Limb (tissue), 2 donors: Measurements from ENCODE around the gene CYP3A7.
"Not testable (repeated sequence)": the region's sequence is repeated elsewhere in the genome, so short reads cannot be mapped to it uniquely, and the experiment has no call there.

Experiments
- DNase-seq, 2 donors: peaks; one replicate each; pipeline ENCODE4 v3.0.0-alpha.2; 2016; ENCODE audit errors: extremely low spot score in 2 of 2

CYP3A7 gene

GRCh38 chr7:99734987-99735386, at the start of gene CYP3A7:
TSS of gene CYP3A7 (minus strand) at chr7:99735196. CDS start at chr7:99735093, 103 bp downstream.
- no peak for DNase-seq

- no peak for DNase-seq
These were observed 49.0 kb upstream of the CYP3A7 start, which contains the start of gene CYP3A4 for GRCh38 chr7:99784007-99784406. TSS of gene CYP3A4 (minus strand) at chr7:99784184. CDS start at chr7:99784081, 103 bp downstream.

- DNase-seq: no peak
These were observed 47.3 kb upstream of the CYP3A7 start for GRCh38 chr7:99782012-99782953.

- DNase-seq: no peak
These were observed 45.6 kb upstream of the CYP3A7 start for GRCh38 chr7:99780588-99780987.

- DNase-seq: no peak
These were observed 45.0 kb upstream of the CYP3A7 start for GRCh38 chr7:99779949-99780348.

GRCh38 chr7:99778880-99779279, 43.9 kb upstream of the CYP3A7 start:
- DNase-seq: no peak

- not testable (repeated sequence) for DNase-seq
These were observed 38.4 kb upstream of the CYP3A7 start for GRCh38 chr7:99773395-99773794.

- no peak for DNase-seq
These were observed 37.6 kb upstream of the CYP3A7 start for GRCh38 chr7:99772565-99772964.

- DNase-seq: not testable (repeated sequence)
These were observed 34.5 kb upstream of the CYP3A7 start for GRCh38 chr7:99769494-99769893.

- no peak for DNase-seq
These were observed 33.5 kb upstream of the CYP3A7 start for GRCh38 chr7:99768471-99768870.

- no peak for DNase-seq
These were observed 32.7 kb upstream of the CYP3A7 start for GRCh38 chr7:99767662-99768061.

GRCh38 chr7:99766484-99767099, 31.6 kb upstream of the CYP3A7 start:
- no peak for DNase-seq

GRCh38 chr7:99764478-99764877, 29.5 kb upstream of the CYP3A7 start:
- DNase-seq: no peak

GRCh38 chr7:99762680-99763327, 27.8 kb upstream of the CYP3A7 start:
- no peak for DNase-seq

GRCh38 chr7:99755085-99755484, 20.1 kb upstream of the CYP3A7 start:
- no peak for DNase-seq

- DNase-seq: no peak
These were observed 17.4 kb upstream of the CYP3A7 start for GRCh38 chr7:99752356-99752755.

GRCh38 chr7:99751322-99752052, 16.5 kb upstream of the CYP3A7 start:
- not testable (repeated sequence) for DNase-seq

- DNase-seq: no peak
These were observed 14.0 kb upstream of the CYP3A7 start for GRCh38 chr7:99748846-99749579.

GRCh38 chr7:99746915-99747314, 11.9 kb upstream of the CYP3A7 start:
- DNase-seq: not testable (repeated sequence)

GRCh38 chr7:99745395-99745794, 10.4 kb upstream of the CYP3A7 start:
- DNase-seq: not testable (repeated sequence)
